ENCODE data around the gene KIAA0753.

GRCh38 chr17:6681176-6681575 lies 40.7 kb upstream of the KIAA0753 start:
- no peak for TF ChIP-seq CTCF (conservative IDR thresholded peaks at IDR 0.05; ENCODE audit: low read depth, low read length)
- TF ChIP-seq EZH2 (IDR thresholded peaks at IDR 0.05; ENCODE audit: low read length, unreplicated experiment) = no peak
- no peak for TF ChIP-seq EZH2phosphoT487 (IDR thresholded peaks at IDR 0.05; ENCODE audit: borderline replicate concordance, low read length)
